Activated CD4-positive, alpha-beta memory T cell treated with anti-CD3 and anti-CD28 coated beads, Interleukin-2, amount 10 ng/mL, durations not matched to agents 7 days and 5 days (primary cell): ENCODE results near the gene MATN1. TPM values are rescaled to one million over a fixed set of nuclear protein-coding genes. Genes with fewer than 3 reads are reported as not detected.
A peak's percentile ranks its signal among the peaks of the same experiment; 100 is the strongest.

Experiments
- CTCF ChIA-PET: fragments of 350-600 bp; sonication (Branson Sonifier 250); formaldehyde crosslinking; loops from one replicate; lab custom pipeline; 2021; ENCODE audit warnings: antibody characterized with exemption, inconsistent platforms; lab: Charles Lee
- POLR2A ChIA-PET: fragments of 350-600 bp; sonication (Branson Sonifier 250); formaldehyde crosslinking; loops from one replicate; lab custom pipeline; 2021; ENCODE audit warnings: antibody characterized with exemption; lab: Charles Lee
- DNase-seq: peaks from one replicate; pipeline ENCODE4 v3.0.0-alpha.2; 2020
- H3K27ac Mint-ChIP-seq: one replicate; pipeline ENCODE4 v1.8.0; 2021; ENCODE audit warnings: mild to moderate bottlenecking, mixed read lengths
- H3K27me3 Mint-ChIP-seq: one replicate; pipeline ENCODE4 v1.8.0; 2021; ENCODE audit warnings: mixed read lengths
- H3K36me3 Mint-ChIP-seq: one replicate; pipeline ENCODE4 v1.8.0; 2021; ENCODE audit warnings: low read depth, mixed read lengths
- H3K4me1 Mint-ChIP-seq: one replicate; pipeline ENCODE4 v1.8.0; 2021; ENCODE audit warnings: mixed read lengths
- H3K4me3 Mint-ChIP-seq: one replicate; pipeline ENCODE4 v1.8.0; 2021; ENCODE audit warnings: mild to moderate bottlenecking, mixed read lengths
- H3K9me3 Mint-ChIP-seq: one replicate; pipeline ENCODE4 v1.8.0; 2021; ENCODE audit warnings: mixed read lengths
- total RNA-seq, 2 experiments: library from RNA; stranded (reverse); gene quantifications; one replicate each; pipeline ENCODE4 v1.2.3, GENCODE V29; 2021

Gene MATN1
- total RNA-seq, 2 experiments from 2014 or later = not detected

GRCh38 chr1:30748699-30749401 lies 25.5 kb upstream of the MATN1 start:
- ChIA-PET POLR2A (interaction anchor here (0.5 to 11.3 kb wide), 7 partner anchors 9 to 1192 kb away, joined by 3 to 341 read pairs (median 8); partner anchors contain the start of gene LAPTM5), CTCF (interaction anchor here (0.8 to 3.4 kb wide), 5 partner anchors 10 to 34 kb away, joined by 3 to 22 read pairs (median 5); partner anchors contain the start of gene MATN1)
- no peaks in the 10 kb centered on the region for H3K9me3 Mint-ChIP-seq
- H3K4me1 Mint-ChIP-seq = peaks cover 99% of the 10 kb centered on the region
- peak overlapping the region; percentile 75 for H3K4me3 Mint-ChIP-seq
- DNase-seq = peak; percentile 48
- H3K36me3 Mint-ChIP-seq = peaks cover 66% of the 10 kb centered on the region
- H3K27ac Mint-ChIP-seq = peak overlapping the region; percentile 91
- no peaks in the 10 kb centered on the region for H3K27me3 Mint-ChIP-seq

GRCh38 chr1:30748098-30748698 lies 24.8 kb upstream of the MATN1 start:
- ChIA-PET POLR2A (interaction anchor here (0.5 to 11.3 kb wide), 6 partner anchors 9 to 1192 kb away, joined by 3 to 341 read pairs (median 12); partner anchors contain the start of gene LAPTM5), CTCF (interaction anchor here (0.8 to 3.4 kb wide), 5 partner anchors 9 to 35 kb away, joined by 3 to 22 read pairs (median 5); partner anchors contain the start of gene MATN1)
- H3K27ac Mint-ChIP-seq = peak overlapping the region; percentile 91
- H3K27me3 Mint-ChIP-seq = no peaks in the 10 kb centered on the region
- no peak for DNase-seq
- H3K36me3 Mint-ChIP-seq = peaks cover 66% of the 10 kb centered on the region
- no peaks in the 10 kb centered on the region for H3K9me3 Mint-ChIP-seq
- H3K4me3 Mint-ChIP-seq = peak overlapping the region; percentile 75
- peaks cover 99% of the 10 kb centered on the region for H3K4me1 Mint-ChIP-seq

GRCh38 chr1:30747033-30748008 lies 23.9 kb upstream of the MATN1 start:
- DNase-seq = no peak
- peak overlapping the region; percentile 75 for H3K4me3 Mint-ChIP-seq
- POLR2A ChIA-PET = interaction anchor here (3.1 to 11.3 kb wide), 3 partner anchors 10 to 28 kb away, joined by 15 to 341 read pairs (median 32); partner anchors contain the start of gene LAPTM5
- no peaks in the 10 kb centered on the region for H3K27me3 Mint-ChIP-seq
- peaks cover 64% of the 10 kb centered on the region for H3K36me3 Mint-ChIP-seq
- peak overlapping the region; percentile 91 for H3K27ac Mint-ChIP-seq
- H3K9me3 Mint-ChIP-seq = no peaks in the 10 kb centered on the region
- H3K4me1 Mint-ChIP-seq = peaks cover 100% of the 10 kb centered on the region
- CTCF ChIA-PET = interaction anchor here (1.4 to 5.9 kb wide), 3 partner anchors 28 to 32 kb away, joined by 10 to 56 read pairs (median 12); no protein-coding TSS in a partner anchor

- Mint-ChIP-seq H3K4me3 (peak overlapping the region; percentile 75), H3K4me1 (peaks cover 99% of the 10 kb centered on the region), H3K36me3 (peaks cover 64% of the 10 kb centered on the region), H3K9me3 (no peaks in the 10 kb centered on the region), H3K27me3 (no peaks in the 10 kb centered on the region), H3K27ac (peak overlapping the region; percentile 91)
- DNase-seq = no peak
- ChIA-PET POLR2A (interaction anchor here (1.0 to 11.3 kb wide), 3 partner anchors 11 to 27 kb away, joined by 3 to 341 read pairs (median 5); partner anchors contain the start of gene LAPTM5), CTCF (interaction anchor here (2.3 to 5.9 kb wide), 4 partner anchors 9 to 36 kb away, joined by 12 to 56 read pairs (median 39); no protein-coding TSS in a partner anchor)
These were observed 23.0 kb upstream of the MATN1 start for GRCh38 chr1:30746212-30747032.

GRCh38 chr1:30745834-30746208 lies 22.4 kb upstream of the MATN1 start:
- ChIA-PET CTCF (interaction anchor here (2.3 to 5.9 kb wide), 4 partner anchors 9 to 37 kb away, joined by 12 to 56 read pairs (median 39); no protein-coding TSS in a partner anchor), POLR2A (interaction anchor here (1.0 to 11.3 kb wide), 3 partner anchors 12 to 26 kb away, joined by 3 to 341 read pairs (median 5); partner anchors contain the start of gene LAPTM5)
- H3K4me1 Mint-ChIP-seq = peaks cover 99% of the 10 kb centered on the region
- H3K36me3 Mint-ChIP-seq = peaks cover 70% of the 10 kb centered on the region
- H3K9me3 Mint-ChIP-seq = no peaks in the 10 kb centered on the region
- H3K27me3 Mint-ChIP-seq = no peaks in the 10 kb centered on the region
- peak overlapping the region; percentile 91 for H3K27ac Mint-ChIP-seq
- peak; percentile 36 for DNase-seq
- H3K4me3 Mint-ChIP-seq = peak overlapping the region; percentile 75

- ChIA-PET POLR2A (interaction anchor here (1.2 to 11.3 kb wide), 3 partner anchors 12 to 26 kb away, joined by 3 to 341 read pairs (median 32); partner anchors contain the start of gene LAPTM5), CTCF (interaction anchor here (1.6 to 5.9 kb wide), 7 partner anchors 10 to 37 kb away, joined by 12 to 56 read pairs (median 19); partner anchors contain the start of gene LAPTM5)
- Mint-ChIP-seq H3K36me3 (peaks cover 76% of the 10 kb centered on the region), H3K4me3 (peak overlapping the region; percentile 75), H3K27ac (peak overlapping the region; percentile 91), H3K4me1 (peaks cover 99% of the 10 kb centered on the region), H3K9me3 (no peaks in the 10 kb centered on the region), H3K27me3 (no peaks in the 10 kb centered on the region)
- DNase-seq = no peak
These were observed 21.9 kb upstream of the MATN1 start for GRCh38 chr1:30745156-30745833.

GRCh38 chr1:30744060-30744756 lies 20.8 kb upstream of the MATN1 start:
- peak; percentile 70 for DNase-seq
- CTCF ChIA-PET = interaction anchor here (0.7 to 5.9 kb wide), 16 partner anchors 8 to 559 kb away, joined by 3 to 56 read pairs (median 5); partner anchors contain the start of genes LAPTM5 and MATN1
- H3K9me3 Mint-ChIP-seq = no peaks in the 10 kb centered on the region
- POLR2A ChIA-PET = interaction anchor here (0.8 to 11.3 kb wide), 13 partner anchors 9 to 553 kb away, joined by 3 to 341 read pairs (median 6); partner anchors contain the start of genes LAPTM5, SNRNP40 and ZCCHC17
- H3K4me3 Mint-ChIP-seq = peak overlapping the region; percentile 56
- peaks cover 76% of the 10 kb centered on the region for H3K36me3 Mint-ChIP-seq
- peaks cover 99% of the 10 kb centered on the region for H3K4me1 Mint-ChIP-seq
- no peaks in the 10 kb centered on the region for H3K27me3 Mint-ChIP-seq
- peak overlapping the region; percentile 91 for H3K27ac Mint-ChIP-seq

- DNase-seq = peak; percentile 82
- Mint-ChIP-seq H3K27me3 (no peaks in the 10 kb centered on the region), H3K4me3 (peak overlapping the region; percentile 56), H3K9me3 (peaks cover 2% of the 10 kb centered on the region), H3K36me3 (peaks cover 76% of the 10 kb centered on the region), H3K4me1 (peaks cover 99% of the 10 kb centered on the region), H3K27ac (peak overlapping the region; percentile 91)
- ChIA-PET CTCF (interaction anchor here (0.7 to 5.9 kb wide), 15 partner anchors 8 to 560 kb away, joined by 3 to 56 read pairs (median 5); partner anchors contain the start of genes LAPTM5 and MATN1), POLR2A (interaction anchor here (0.8 to 11.3 kb wide), 13 partner anchors 9 to 553 kb away, joined by 3 to 341 read pairs (median 6); partner anchors contain the start of genes LAPTM5, SNRNP40 and ZCCHC17)
These were observed 20.2 kb upstream of the MATN1 start for GRCh38 chr1:30743584-30744059.

GRCh38 chr1:30742963-30743559 lies 19.7 kb upstream of the MATN1 start:
- POLR2A ChIA-PET = interaction anchor here (1.1 to 11.3 kb wide), 9 partner anchors 8 to 322 kb away, joined by 3 to 341 read pairs (median 9); partner anchors contain the start of gene LAPTM5
- peaks cover 2% of the 10 kb centered on the region for H3K9me3 Mint-ChIP-seq
- H3K27me3 Mint-ChIP-seq = no peaks in the 10 kb centered on the region
- H3K36me3 Mint-ChIP-seq = peaks cover 76% of the 10 kb centered on the region
- CTCF ChIA-PET = interaction anchor here (0.6 to 5.9 kb wide), 12 partner anchors 9 to 742 kb away, joined by 3 to 56 read pairs (median 9); partner anchors contain the start of genes LAPTM5 and MATN1
- peak overlapping the region; percentile 91 for H3K27ac Mint-ChIP-seq
- H3K4me3 Mint-ChIP-seq = peak overlapping the region; percentile 56
- H3K4me1 Mint-ChIP-seq = peaks cover 99% of the 10 kb centered on the region
- DNase-seq = no peak
